GM18907 (cell line): ENCODE data around the gene MINK1.

Experiments
- ATAC-seq: cut with Tn5 transposase; IDR thresholded peaks from one replicate; pipeline ENCODE4 v1.9.1; 2021; ENCODE audit warnings: mild to moderate bottlenecking, moderate library complexity; ENCODE audit not compliant: unreplicated experiment

MINK1 gene

GRCh38 chr17:4833178-4833940, at the start of gene MINK1:
TSS of gene MINK1 (plus strand) at chr17:4833340. CDS start at chr17:4833584, 244 bp downstream.
- peak; percentile 85 for ATAC-seq

DNA sequence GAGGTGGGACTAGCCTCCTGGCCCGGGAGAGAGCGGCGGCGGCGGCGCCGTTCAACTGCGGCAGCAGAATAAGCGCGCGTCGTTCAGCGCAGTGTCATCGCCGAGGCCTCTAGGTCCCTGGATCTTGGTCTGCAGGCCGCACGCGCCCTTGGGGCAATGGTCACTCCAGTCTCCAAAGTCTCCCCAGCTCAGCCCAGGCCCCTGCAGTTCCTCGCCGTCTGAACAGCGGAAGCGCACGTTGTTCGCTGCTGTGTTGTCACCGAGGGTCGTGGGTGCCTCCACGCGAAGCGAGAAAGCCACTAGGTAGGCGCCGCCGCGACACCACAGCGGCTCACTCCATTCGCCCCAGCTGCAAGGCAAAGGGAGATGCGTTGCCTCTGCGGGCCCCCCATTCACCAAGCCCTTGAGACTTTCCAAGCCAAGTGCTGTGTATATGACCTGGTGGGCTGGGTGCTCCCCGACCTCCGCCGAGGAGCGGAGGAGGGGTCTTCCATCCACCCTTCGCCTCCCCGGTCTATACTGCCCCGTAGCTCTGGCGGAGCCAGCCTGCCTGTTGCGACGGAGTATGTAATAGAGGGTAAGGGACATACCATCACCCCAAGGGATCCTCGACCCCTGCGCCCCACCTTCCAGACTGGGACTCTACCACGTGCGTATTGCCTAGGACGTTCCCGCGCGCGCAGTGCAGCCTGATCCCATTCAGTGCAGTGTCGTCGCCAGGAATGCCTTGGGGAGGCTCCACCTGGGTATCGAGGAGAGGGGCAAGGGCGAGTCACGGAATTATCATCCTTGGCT, 47.6 kb upstream of the MINK1 start:
- no peak for ATAC-seq

- ATAC-seq: no peak
These were observed 47.0 kb upstream of the MINK1 start, which contains the start of gene VMO1 for GRCh38 chr17:4786106-4786511. TSS of gene VMO1 (minus strand) at chr17:4786364. CDS start at chr17:4786352, 12 bp downstream.

DNA sequence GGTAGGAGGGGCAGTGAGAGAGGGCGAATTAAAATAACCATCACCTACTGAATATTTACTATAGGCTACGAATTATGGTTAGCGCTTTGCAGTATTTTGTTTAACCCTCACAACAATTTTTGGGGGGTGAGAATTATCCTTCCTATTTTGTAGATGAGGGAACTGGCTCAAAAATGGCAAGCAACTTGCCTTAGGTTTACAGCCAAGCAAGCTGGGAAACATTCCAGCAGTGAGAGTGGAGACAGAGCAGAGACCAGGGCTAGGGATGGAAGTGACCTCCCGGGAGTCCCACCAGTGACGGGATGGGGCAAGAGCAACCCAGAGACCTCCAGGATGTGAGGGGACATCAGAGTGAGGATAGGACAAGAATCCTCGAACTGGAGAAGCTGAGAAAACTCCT, 46.6 kb upstream of the MINK1 start:
- no peak for ATAC-seq

- no peak for ATAC-seq
These were observed 44.9 kb upstream of the MINK1 start for GRCh38 chr17:4788159-4788806.

DNA sequence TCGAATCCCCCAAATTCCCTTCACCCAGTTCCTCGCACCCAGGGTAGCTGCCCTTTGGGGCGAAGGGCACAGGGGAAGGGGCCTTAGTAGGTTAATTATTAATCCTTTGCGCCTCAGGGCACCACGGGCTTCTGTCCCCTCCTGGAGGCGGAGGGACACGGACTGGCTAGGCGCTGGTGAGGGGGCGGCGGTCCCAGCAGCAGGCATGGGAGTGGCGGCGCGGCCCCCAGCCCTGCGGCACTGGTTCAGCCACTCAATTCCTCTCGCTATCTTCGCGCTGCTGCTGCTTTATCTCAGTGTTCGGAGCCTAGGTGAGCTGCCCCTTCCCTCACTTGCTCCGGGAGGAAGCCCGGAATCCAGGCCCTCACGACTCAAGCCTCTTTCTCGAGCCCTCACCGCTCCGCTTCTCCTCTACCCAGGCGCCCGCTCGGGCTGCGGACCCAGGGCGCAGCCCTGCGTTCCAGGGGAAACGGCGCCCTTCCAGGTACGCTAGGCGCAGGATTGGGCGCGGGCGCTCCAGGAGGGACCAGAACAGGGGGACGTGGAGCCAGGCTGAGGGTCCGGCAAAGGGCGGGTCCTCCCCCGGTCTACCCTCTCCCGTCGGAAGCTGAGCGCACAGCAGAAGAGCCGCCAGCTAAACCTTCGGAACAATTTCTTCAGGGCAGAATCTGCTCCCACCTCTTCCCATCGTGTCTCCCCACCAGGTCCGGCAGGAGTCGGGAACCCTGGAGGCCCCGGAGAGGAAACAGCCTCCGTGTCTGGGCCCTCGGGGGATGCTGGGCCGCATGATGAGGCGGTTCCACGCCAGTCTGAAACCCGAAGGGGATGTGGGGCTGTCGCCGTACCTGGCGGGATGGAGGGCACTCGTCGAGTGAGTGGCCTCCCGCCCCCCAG, 44.1 kb upstream of the MINK1 start, which contains the start of gene GLTPD2:
GLTPD2 (plus strand) TSS at position 158 of the 894 bp plus-strand sequence; CDS start at position 206, 48 bp downstream.
- ATAC-seq: no peak

DNA sequence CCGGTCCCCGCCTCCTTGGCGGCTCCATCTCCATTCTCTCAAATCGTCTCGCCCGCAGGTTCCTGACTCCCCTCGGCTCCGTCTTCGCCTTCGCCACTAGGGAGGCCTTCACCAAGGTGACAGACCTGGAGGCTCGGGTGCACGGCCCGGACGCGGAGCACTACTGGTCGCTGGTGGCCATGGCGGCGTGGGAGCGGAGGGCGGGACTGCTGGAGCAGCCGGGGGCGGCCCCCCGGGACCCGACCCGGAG, 43.5 kb upstream of the MINK1 start:
- ATAC-seq: no peak

GRCh38 chr17:4789951-4790704, 43.0 kb upstream of the MINK1 start:
- peak; percentile 86 for ATAC-seq

GRCh38 chr17:4790705-4791088, 42.4 kb upstream of the MINK1 start:
- no peak for ATAC-seq

GRCh38 chr17:4795168-4795567, 38.0 kb upstream of the MINK1 start:
- ATAC-seq: no peak

GRCh38 chr17:4796552-4796920, 36.6 kb upstream of the MINK1 start:
- no peak for ATAC-seq

GRCh38 chr17:4800462-4801196, 32.5 kb upstream of the MINK1 start:
- ATAC-seq: no peak

DNA sequence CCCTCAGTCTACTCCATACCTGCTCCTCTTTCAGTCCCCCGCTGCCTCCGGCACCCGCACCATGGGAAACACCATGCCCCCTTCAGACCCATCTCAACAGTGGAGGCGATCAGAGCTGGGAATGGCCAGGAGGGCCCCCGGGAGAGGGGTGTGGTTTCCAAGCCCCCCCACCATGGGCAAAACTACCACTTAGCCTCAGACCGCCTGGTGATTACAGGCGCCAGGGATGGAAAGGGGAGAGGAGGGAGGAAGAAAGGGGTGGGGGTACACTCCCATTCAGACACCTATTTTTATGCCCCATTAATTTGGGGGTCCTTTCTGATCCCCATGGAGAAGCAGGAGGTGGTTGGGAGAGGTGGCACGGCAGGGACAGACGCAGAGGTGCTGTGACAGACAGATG, 30.9 kb upstream of the MINK1 start, which contains the start of gene C17orf114:
C17orf114 (minus strand) TSS at position 101 of the 400 bp plus-strand sequence.
- no peak for ATAC-seq

DNA sequence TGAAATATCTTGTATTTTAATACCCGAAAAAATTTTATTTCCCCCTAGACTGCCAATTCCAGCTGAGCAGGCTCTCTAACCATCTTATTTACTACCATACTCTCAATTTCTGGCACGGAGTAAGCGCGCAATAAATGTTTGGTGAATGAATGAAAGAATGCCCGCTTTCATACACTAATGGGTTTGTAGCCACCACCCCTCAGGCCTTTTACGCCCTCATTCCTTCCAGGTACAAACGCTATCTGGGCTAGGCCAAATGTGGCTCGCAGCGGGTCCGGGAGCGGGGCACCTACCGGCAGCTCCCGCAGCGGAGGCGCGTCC, 26.7 kb upstream of the MINK1 start:
- no peak for ATAC-seq

DNA sequence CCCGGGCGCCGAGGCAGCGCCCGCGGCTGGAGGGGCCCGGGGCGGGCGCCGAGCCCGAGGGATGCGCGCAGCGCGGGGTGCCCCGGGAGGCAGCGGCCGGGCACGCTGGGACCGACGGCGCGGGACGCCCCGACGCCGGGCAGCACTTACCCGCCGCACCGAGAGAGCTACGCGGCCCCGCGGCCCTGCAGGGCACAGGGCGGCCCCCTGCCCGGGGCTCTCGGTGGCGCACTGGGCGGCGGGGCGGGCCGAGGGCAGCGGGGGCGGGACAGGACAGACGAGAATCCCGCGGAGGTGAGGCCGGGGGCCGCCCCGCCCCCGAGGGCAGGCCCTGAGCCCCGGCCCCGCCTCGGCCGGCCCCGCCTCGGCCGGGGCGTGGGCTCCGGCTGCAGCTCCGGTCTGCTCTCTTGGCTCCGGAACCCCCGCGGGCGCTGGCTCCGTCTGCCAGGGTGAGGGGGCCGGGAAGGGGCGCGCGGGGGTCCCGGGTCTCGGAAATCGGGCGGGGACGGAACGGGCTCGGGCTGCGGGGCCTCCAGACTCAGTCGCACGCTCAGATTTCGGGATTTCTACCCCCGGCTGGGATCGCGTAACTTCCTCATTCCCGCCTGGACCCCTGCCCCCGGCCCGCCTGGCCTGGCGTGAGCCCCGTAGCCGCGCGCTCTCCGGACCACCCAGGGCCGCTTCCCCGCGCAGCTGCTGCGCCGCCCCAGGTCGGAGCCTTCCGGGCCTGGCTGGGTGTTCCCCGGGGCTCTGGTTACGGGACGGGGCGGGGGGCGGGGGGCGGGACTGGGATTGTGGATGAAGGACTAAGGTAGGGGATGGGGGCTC, 26.1 kb upstream of the MINK1 start, which contains the start of gene PLD2:
PLD2 (plus strand) TSS at position 376 of the 828 bp plus-strand sequence. CDS start 621 bp downstream, outside the sequence.
- peak; percentile 91 for ATAC-seq

DNA sequence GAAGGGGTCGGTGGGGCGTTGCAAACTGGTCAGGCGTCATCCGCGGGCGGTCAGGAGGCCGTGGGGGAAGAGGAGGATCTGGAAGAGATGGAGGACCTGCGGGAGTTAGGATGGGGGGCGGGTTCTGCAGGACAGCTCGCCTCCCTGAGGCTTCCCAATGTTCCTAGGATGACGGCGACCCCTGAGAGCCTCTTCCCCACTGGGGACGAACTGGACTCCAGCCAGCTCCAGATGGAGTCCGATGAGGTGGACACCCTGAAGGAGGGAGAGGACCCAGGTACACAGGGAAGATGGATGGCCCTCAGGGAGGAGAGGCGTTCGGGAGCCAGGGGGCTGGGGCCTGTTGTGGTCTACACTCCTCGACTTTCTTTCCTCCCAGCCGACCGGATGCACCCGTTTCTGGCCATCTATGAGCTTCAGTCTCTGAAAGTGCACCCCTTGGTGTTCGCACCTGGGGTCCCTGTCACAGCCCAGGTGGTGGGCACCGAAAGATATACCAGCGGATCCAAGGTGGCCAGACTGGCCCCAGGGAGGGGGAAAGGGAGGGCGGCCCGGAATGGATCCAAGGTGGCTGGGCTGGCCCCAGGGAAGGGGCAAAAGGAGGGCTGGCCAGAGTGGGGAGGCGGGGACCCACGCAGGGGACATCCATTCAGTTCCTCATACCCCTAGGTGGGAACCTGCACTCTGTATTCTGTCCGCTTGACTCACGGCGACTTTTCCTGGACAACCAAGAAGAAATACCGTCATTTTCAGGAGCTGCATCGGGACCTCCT, 25.3 kb upstream of the MINK1 start:
- no peak for ATAC-seq

GRCh38 chr17:4808378-4808767, 24.8 kb upstream of the MINK1 start:
- no peak for ATAC-seq
